KMS-11 (cell line): ENCODE measurements around the gene ESPN.

Source experiments
- H2AFZ ChIP-seq: fragments of 200-600 bp; sonication (generic); 2 replicates; pipeline ENCODE4 v1.6.1; 2016; ENCODE audit warnings: antibody characterized with exemption, mixed run types, low read depth
- H3K27ac ChIP-seq: fragments of 200-600 bp; sonication (generic); 2 replicates; pipeline ENCODE4 v1.6.1; 2016; ENCODE audit warnings: mild to moderate bottlenecking, mixed run types
- H3K27me3 ChIP-seq: fragments of 200-600 bp; sonication (generic); 2 replicates; pipeline ENCODE4 v1.6.1; 2017; ENCODE audit warnings: mild to moderate bottlenecking, low read depth, mixed run types, moderate library complexity; ENCODE audit not compliant: insufficient read depth
- H3K36me3 ChIP-seq: fragments of 200-600 bp; sonication (generic); 2 replicates; pipeline ENCODE4 v1.6.1; 2017; ENCODE audit warnings: mild to moderate bottlenecking, mixed run types; ENCODE audit not compliant: insufficient read depth
- H3K4me1 ChIP-seq: fragments of 200-600 bp; sonication (generic); 2 replicates; pipeline ENCODE4 v1.6.1; 2016; ENCODE audit warnings: mild to moderate bottlenecking, low read depth, mixed run types; ENCODE audit not compliant: poor library complexity, severe bottlenecking
- H3K4me2 ChIP-seq: fragments of 200-600 bp; sonication (generic); 2 replicates; pipeline ENCODE4 v1.7.0; 2016; ENCODE audit warnings: mild to moderate bottlenecking, mixed run types
- H3K4me3 ChIP-seq: fragments of 200-600 bp; sonication (generic); IDR thresholded peaks from 2 replicates; pipeline ENCODE4 v1.6.1; 2017; ENCODE audit warnings: low read depth, low read length, mixed read lengths; ENCODE audit not compliant: insufficient read depth
- H3K79me2 ChIP-seq: fragments of 200-600 bp; sonication (generic); 2 replicates; pipeline ENCODE4 v1.6.1; 2016; ENCODE audit warnings: low read depth, mixed run types; ENCODE audit not compliant: insufficient read depth
- H3K9ac ChIP-seq: fragments of 200-600 bp; sonication (generic); 2 replicates; pipeline ENCODE4 v1.6.1; 2016; ENCODE audit warnings: mild to moderate bottlenecking, mixed run types
- H4K20me1 ChIP-seq: fragments of 200-600 bp; sonication (generic); 2 replicates; pipeline ENCODE4 v1.6.1; 2016; ENCODE audit warnings: mild to moderate bottlenecking, mixed run types; ENCODE audit not compliant: insufficient read depth
- CTCF ChIP-seq: fragments of 200-600 bp; sonication (generic); conservative IDR thresholded peaks from 2 replicates; pipeline ENCODE4 v1.6.1; 2017; ENCODE audit warnings: low read depth, mild to moderate bottlenecking, antibody characterized with exemption, low read length, moderate library complexity, mixed read lengths

Gene ESPN

DNA sequence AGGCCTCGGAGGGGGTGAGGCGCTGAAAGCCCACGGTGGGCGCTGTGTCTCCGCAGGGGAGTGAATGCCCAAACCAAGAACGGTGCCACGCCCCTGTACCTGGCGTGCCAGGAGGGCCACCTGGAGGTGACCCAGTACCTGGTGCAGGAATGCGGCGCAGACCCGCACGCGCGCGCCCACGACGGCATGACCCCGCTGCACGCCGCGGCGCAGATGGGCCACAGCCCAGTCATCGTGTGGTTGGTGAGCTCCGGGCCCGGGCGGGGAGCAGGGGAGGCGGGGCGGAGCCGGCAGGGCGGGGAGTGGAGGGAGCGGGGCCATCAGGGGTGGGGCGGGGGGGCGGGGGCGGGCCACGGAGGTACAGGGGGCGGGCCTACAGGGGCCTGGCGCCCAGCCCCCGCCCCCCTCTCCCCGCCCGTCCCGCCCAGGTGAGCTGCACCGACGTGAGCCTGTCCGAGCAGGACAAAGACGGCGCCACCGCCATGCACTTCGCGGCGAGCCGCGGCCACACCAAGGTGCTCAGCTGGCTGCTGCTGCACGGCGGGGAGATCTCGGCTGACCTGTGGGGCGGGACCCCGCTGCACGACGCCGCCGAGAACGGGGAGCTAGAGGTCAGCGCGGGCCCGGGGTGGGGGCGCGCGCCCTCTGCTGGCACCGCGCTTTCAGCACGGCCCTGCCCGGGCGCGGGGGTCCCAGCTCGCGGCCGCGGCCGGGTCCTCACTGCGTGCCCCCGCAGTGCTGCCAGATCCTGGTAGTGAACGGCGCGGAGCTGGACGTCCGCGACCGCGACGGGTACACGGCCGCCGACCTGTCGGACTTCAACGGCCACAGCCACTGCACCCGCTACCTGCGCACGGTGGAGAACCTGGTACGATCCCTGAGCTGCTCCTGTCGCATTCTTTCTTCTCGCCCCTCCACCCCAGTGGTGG is 15.9 kb downstream of the ESPN start:
- H4K20me1 ChIP-seq, result no peaks in the 10 kb centered on the region
- no peak overlapping the region for H3K4me3 ChIP-seq
- no peak overlapping the region for H3K27ac ChIP-seq
- H3K4me1 ChIP-seq, result no peaks in the 10 kb centered on the region
- peaks cover 77% of the 10 kb centered on the region for H3K27me3 ChIP-seq
- H3K4me2 ChIP-seq, result peak overlapping the region; percentile 30
- H3K36me3 ChIP-seq, result no peaks in the 10 kb centered on the region
- H3K9ac ChIP-seq, result no peak overlapping the region
- H3K79me2 ChIP-seq, result no peaks in the 10 kb centered on the region
- H2AFZ ChIP-seq, result peak overlapping the region; percentile 54
- TF ChIP-seq CTCF, result peak; percentile 35

- no peak for TF ChIP-seq CTCF
- Histone ChIP-seq H2AFZ (no peak overlapping the region), H3K4me1 (no peaks in the 10 kb centered on the region), H3K4me2 (no peak overlapping the region), H4K20me1 (no peaks in the 10 kb centered on the region), H3K36me3 (no peaks in the 10 kb centered on the region), H3K9ac (no peak overlapping the region), H3K79me2 (no peaks in the 10 kb centered on the region), H3K27ac (no peak overlapping the region), H3K4me3 (no peak overlapping the region), H3K27me3 (peaks cover 69% of the 10 kb centered on the region)
Observed at GRCh38 chr1:6441586-6441985, 17.0 kb downstream of the ESPN start.

DNA sequence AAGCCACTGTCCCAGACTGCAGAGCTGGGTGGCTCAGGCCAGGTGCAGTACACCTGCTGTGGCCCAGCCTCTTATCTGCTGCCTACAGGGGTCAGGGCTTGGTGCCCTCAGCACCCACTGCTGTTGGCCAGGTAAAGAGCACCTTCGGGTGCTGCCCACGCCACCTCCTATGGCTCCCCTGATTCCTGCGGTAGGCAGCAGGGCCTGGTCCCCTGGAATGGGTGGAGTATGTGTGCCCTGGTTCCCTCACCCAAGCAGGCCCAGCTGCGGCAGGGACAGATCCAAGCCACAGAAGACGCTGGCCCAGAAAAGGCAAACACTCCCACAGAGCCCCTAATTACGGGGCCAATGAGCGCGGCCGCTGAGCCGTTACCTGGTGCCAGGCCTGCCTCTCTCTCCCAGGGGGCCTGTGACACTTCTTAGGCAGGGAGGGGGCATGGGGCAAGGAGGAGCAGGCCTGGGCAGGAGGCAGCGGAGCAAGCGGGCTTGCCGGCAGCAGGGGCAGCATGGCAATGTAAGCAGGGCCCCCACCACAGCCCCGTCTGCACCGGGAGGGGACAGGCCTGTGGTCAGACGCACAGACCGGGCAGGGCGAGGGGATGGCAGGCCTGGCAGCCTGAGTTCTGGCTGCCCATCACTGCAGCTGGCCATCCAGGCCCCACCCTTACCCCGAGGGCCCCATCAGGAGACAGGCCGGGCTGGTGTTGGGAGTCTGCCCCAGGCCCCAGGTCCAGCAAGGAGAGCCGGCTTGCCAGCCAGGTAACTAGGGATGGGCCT is 19.0 kb downstream of the ESPN start:
- Histone ChIP-seq H3K36me3 (no peaks in the 10 kb centered on the region), H3K4me3 (no peak overlapping the region), H4K20me1 (no peaks in the 10 kb centered on the region), H3K79me2 (no peaks in the 10 kb centered on the region), H3K9ac (no peak overlapping the region), H3K27ac (no peak overlapping the region), H2AFZ (no peak overlapping the region), H3K27me3 (peaks cover 72% of the 10 kb centered on the region), H3K4me2 (no peak overlapping the region), H3K4me1 (no peaks in the 10 kb centered on the region)
- no peak for TF ChIP-seq CTCF

DNA sequence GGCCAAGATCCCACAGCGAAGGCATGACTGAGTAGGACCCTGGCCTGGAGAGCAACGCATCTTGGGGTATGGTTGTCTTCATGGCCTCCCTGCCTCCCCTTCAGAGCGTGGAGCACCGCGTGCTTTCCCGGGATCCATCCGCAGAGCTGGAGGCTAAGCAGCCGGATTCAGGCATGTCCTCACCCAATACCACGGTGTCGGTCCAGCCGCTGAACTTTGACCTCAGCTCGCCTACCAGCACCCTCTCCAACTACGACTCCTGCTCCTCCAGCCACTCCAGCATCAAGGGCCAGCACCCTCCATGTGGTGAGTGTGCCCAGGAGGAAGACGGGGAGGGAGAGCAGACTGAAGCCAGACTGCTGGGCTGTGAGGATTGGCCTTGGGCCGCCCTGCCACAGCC is 19.8 kb downstream of the ESPN start:
- no peak for TF ChIP-seq CTCF
- Histone ChIP-seq H4K20me1 (no peaks in the 10 kb centered on the region), H3K9ac (no peak overlapping the region), H3K4me2 (no peak overlapping the region), H3K36me3 (no peaks in the 10 kb centered on the region), H2AFZ (no peak overlapping the region), H3K79me2 (no peaks in the 10 kb centered on the region), H3K4me3 (no peak overlapping the region), H3K4me1 (no peaks in the 10 kb centered on the region), H3K27ac (no peak overlapping the region), H3K27me3 (peaks cover 67% of the 10 kb centered on the region)
